T-cell (primary cell): Measurements from ENCODE around the gene FYN. TPM values are rescaled to one million over a fixed set of nuclear protein-coding genes. Genes with fewer than 3 reads are reported as not detected.

Source experiments
- ATAC-seq, 4 experiments: fragments of 200-7000 bp in 3 of 4; fragments of 150-1000 bp in 1 of 4; cut with Tn5 transposase; replicated peaks in 1 of 4; 1 replicate in 3 of 4; 2 replicates in 1 of 4; pipeline ENCODE4 v1.10.0; 2021; ENCODE audit warnings: moderate library complexity in 3 of 4, mild to moderate bottlenecking in 2 of 4, moderate number of reproducible peaks in 1 of 4
- CTCF ChIA-PET, 2 donors: fragments of 300-600 bp; sonication (Branson Sonifier 250); formaldehyde crosslinking; loops; one replicate each; lab custom pipeline; 2022; ENCODE audit warnings: antibody characterized with exemption in 2 of 2; lab: Charles Lee
- POLR2A ChIA-PET, 2 donors: fragments of 300-600 bp; sonication (Branson Sonifier 250); formaldehyde crosslinking; loops; one replicate each; lab custom pipeline; 2022; ENCODE audit warnings: antibody characterized with exemption in 2 of 2; lab: Charles Lee
- DNase-seq, 35 experiments: peaks; one replicate each; pipeline versions ENCODE4 v3.0.0 to v3.0.0-alpha.2; 2013 to 2023
- H3K27ac ChIP-seq: one replicate; pipeline ENCODE4 v1.5.1; 2013; ENCODE audit warnings: low read length
- H3K27me3 ChIP-seq, 2 experiments: replicated peaks in 1 of 2; 1 replicate in 1 of 2; 2 replicates in 1 of 2; pipeline versions ENCODE4 v1.6.1 to v1.7.0; 2013; ENCODE audit warnings: low read length in 1 of 2, mixed read lengths in 1 of 2; ENCODE audit not compliant: control insufficient read depth in 2 of 2, insufficient read depth in 2 of 2; ENCODE audit errors: extremely low read depth in 1 of 2
- H3K36me3 ChIP-seq, 2 donors: 1 replicate in 1 of 2; 2 replicates in 1 of 2; pipeline versions ENCODE4 v1.6.1 to v1.7.0; 2013; ENCODE audit warnings: low read length in 1 of 2; ENCODE audit not compliant: control insufficient read depth in 2 of 2, insufficient read depth in 1 of 2; ENCODE audit errors: extremely low read depth in 1 of 2
- H3K4me1 ChIP-seq, 2 experiments: 1 replicate in 1 of 2; 2 replicates in 1 of 2; pipeline versions ENCODE4 v1.6.1 to v1.7.0; 2013; ENCODE audit warnings: low read length in 2 of 2, mixed read lengths in 1 of 2; ENCODE audit not compliant: insufficient read depth in 2 of 2, control insufficient read depth in 1 of 2; ENCODE audit errors: extremely low read depth in 1 of 2
- H3K4me3 ChIP-seq, 2 donors: 1 replicate in 1 of 2; 2 replicates in 1 of 2; pipeline versions ENCODE4 v1.5.1 to v1.7.0; 2013; ENCODE audit warnings: mild to moderate bottlenecking in 2 of 2, low read length in 1 of 2, moderate library complexity in 1 of 2; ENCODE audit not compliant: control insufficient read depth in 1 of 2; ENCODE audit errors: extremely low read depth in 1 of 2
- H3K9me3 ChIP-seq: 2 replicates; pipeline ENCODE4 v1.7.0; 2013
- H3K27ac Mint-ChIP-seq, 2 donors: one replicate each; pipeline ENCODE4 v1.8.0; 2020 to 2021; ENCODE audit warnings: mild to moderate bottlenecking in 2 of 2, mixed read lengths in 2 of 2
- H3K27me3 Mint-ChIP-seq, 2 donors: one replicate each; pipeline ENCODE4 v1.8.0; 2021 to 2022; ENCODE audit warnings: mixed read lengths in 2 of 2
- H3K36me3 Mint-ChIP-seq: one replicate; pipeline ENCODE4 v1.8.0; 2021; ENCODE audit warnings: mixed read lengths
- H3K4me1 Mint-ChIP-seq, 3 donors: one replicate each; pipeline ENCODE4 v1.8.0; 2020 to 2022; ENCODE audit warnings: mixed read lengths in 3 of 3, mild to moderate bottlenecking in 1 of 3
- H3K4me3 Mint-ChIP-seq, 3 donors: one replicate each; pipeline ENCODE4 v1.8.0; 2020 to 2022; ENCODE audit warnings: mild to moderate bottlenecking in 3 of 3, mixed read lengths in 3 of 3, moderate library complexity in 3 of 3
- H3K9me3 Mint-ChIP-seq, 3 donors: one replicate each; pipeline ENCODE4 v1.8.0; 2020 to 2022; ENCODE audit warnings: mixed read lengths in 3 of 3
- WGBS: methylation state at CpG from one replicate; pipeline ENCODE4 v1.1.5; 2013; ENCODE audit warnings: missing lambda C conversion rate; ENCODE audit not compliant: insufficient coverage; 5-methylcytosine and 5-hydroxymethylcytosine counted together
- total RNA-seq, 35 experiments: library from RNA in 6 of 35; stranded (reverse) in 6 of 35; fragments of 120-200 nt in 1 of 35; gene quantifications; one replicate each; pipeline versions ENCODE4 v1.2.1 to v1.2.4 and lab custom pipeline; 2013 to 2026

The FYN gene
- total RNA-seq, 5 donors from 2014 or later (not counting 1 experiment from before 2014, with no cell fraction given) = 466 to 573 (median 534) TPM

GRCh38 chr6:111846492-111847409 lies 26.5 kb downstream of the FYN start:
- WGBS = 40% methylated on average over 3 of the region's 5 CpGs
- Histone ChIP-seq H3K4me3 (no peak overlapping the region), H3K36me3 (peaks cover 0 to 18% of the 10 kb centered on the region in 2 donors), H3K9me3 (no peaks in the 10 kb centered on the region), H3K27ac (peak overlapping the region; percentile 75), H3K4me1 (peaks cover 80 to 82% of the 10 kb centered on the region in 2 experiments), H3K27me3 (no peaks in the 10 kb centered on the region)
- H3K4me1 Mint-ChIP-seq = peaks cover 30% of the 10 kb centered on the region in 3 donors
- H3K27ac Mint-ChIP-seq = no peak overlapping the region
- H3K9me3 Mint-ChIP-seq = no peaks in the 10 kb centered on the region
- peak; percentile 24 to 34 (median 27) for ATAC-seq
- CTCF ChIA-PET = interaction anchor here (1.0 to 1.1 kb wide), 5 partner anchors 7 to 197 kb away, joined by 3 to 7 read pairs (median 3); partner anchors contain the start of gene FYN (in 1 of the 2)
- DNase-seq = peak in 6 of 35 experiments; percentile 22 to 72 (median 32)
- H3K27me3 Mint-ChIP-seq = no peaks in the 10 kb centered on the region
- POLR2A ChIA-PET = interaction anchor here in 1 of 2 donors (0.6 kb wide), 1 partner anchor 225 kb away, joined by 3 read pairs; no protein-coding TSS in a partner anchor
- H3K36me3 Mint-ChIP-seq = peaks cover 21% of the 10 kb centered on the region
- H3K4me3 Mint-ChIP-seq = peak overlapping the region in 2 of 3 donors; percentile 18 to 32

- peaks cover 20% of the 10 kb centered on the region for H3K36me3 Mint-ChIP-seq
- H3K4me1 ChIP-seq = peaks cover 80 to 82% of the 10 kb centered on the region in 2 experiments
- H3K4me1 Mint-ChIP-seq = peaks cover 23% of the 10 kb centered on the region in 3 donors
- no peaks in the 10 kb centered on the region for H3K9me3 Mint-ChIP-seq
- no peaks in the 10 kb centered on the region for H3K27me3 ChIP-seq
- H3K4me3 ChIP-seq = no peak overlapping the region
- peaks cover 0 to 18% of the 10 kb centered on the region in 2 donors for H3K36me3 ChIP-seq
- no peak overlapping the region for H3K27ac Mint-ChIP-seq
- ChIA-PET CTCF (interaction anchor here (0.6 to 1.0 kb wide), 3 partner anchors 8 to 103 kb away, joined by 3 to 4 read pairs (median 3); no protein-coding TSS in a partner anchor), POLR2A (interaction anchor here in 1 of 2 donors (0.6 kb wide), 1 partner anchor 9 kb away, joined by 3 read pairs; no protein-coding TSS in a partner anchor)
- 20% methylated on average over 2 of the region's 4 CpGs for whole genome bisulfite sequencing
- DNase-seq (no peak), ATAC-seq (no peak)
- H3K27me3 Mint-ChIP-seq = no peaks in the 10 kb centered on the region
- H3K27ac ChIP-seq = peak overlapping the region; percentile 75
- peak overlapping the region in 2 of 3 donors; percentile 18 to 32 for H3K4me3 Mint-ChIP-seq
- no peaks in the 10 kb centered on the region for H3K9me3 ChIP-seq
Observed at GRCh38 chr6:111846066-111846465, 27.2 kb downstream of the FYN start.

GRCh38 chr6:111845441-111845871 lies 27.8 kb downstream of the FYN start:
- Histone ChIP-seq H3K27ac (peak overlapping the region; percentile 75), H3K4me3 (no peak overlapping the region), H3K9me3 (no peaks in the 10 kb centered on the region), H3K27me3 (no peaks in the 10 kb centered on the region), H3K4me1 (peaks cover 80 to 85% of the 10 kb centered on the region in 2 experiments), H3K36me3 (peaks cover 0 to 18% of the 10 kb centered on the region in 2 donors)
- peaks cover 17% of the 10 kb centered on the region in 3 donors for H3K4me1 Mint-ChIP-seq
- ChIA-PET CTCF (interaction anchor here (0.5 to 2.0 kb wide), 6 partner anchors 9 to 198 kb away, joined by 3 to 10 read pairs (median 3); no protein-coding TSS in a partner anchor), POLR2A (interaction anchor here (0.6 to 0.7 kb wide), 2 partner anchors 10 to 363 kb away, joined by 3 read pairs; partner anchors contain the start of gene REV3L (in 1 of the 2))
- ATAC-seq (no peak), DNase-seq (no peak)
- H3K36me3 Mint-ChIP-seq = peaks cover 20% of the 10 kb centered on the region
- H3K27ac Mint-ChIP-seq = no peak overlapping the region
- H3K4me3 Mint-ChIP-seq = no peak overlapping the region
- no peaks in the 10 kb centered on the region for H3K9me3 Mint-ChIP-seq
- H3K27me3 Mint-ChIP-seq = no peaks in the 10 kb centered on the region
- 44% methylated on average over 5 of the region's 8 CpGs for WGBS

GRCh38 chr6:111844921-111845320 lies 28.3 kb downstream of the FYN start:
- POLR2A ChIA-PET = interaction anchor here (0.7 to 1.9 kb wide), 4 partner anchors 14 to 362 kb away, joined by 3 to 7 read pairs (median 4); partner anchors contain the start of gene REV3L (in 1 of the 2)
- no peak for DNase-seq
- peaks cover 0 to 18% of the 10 kb centered on the region in 2 donors for H3K36me3 ChIP-seq
- Mint-ChIP-seq H3K27me3 (no peaks in the 10 kb centered on the region), H3K36me3 (peaks cover 16% of the 10 kb centered on the region), H3K4me1 (peaks cover 11 to 12% (median 12%) of the 10 kb centered on the region in 3 donors), H3K4me3 (peak overlapping the region in 1 of 3 donors; percentile 51), H3K9me3 (no peaks in the 10 kb centered on the region), H3K27ac (no peak overlapping the region)
- peaks cover 83 to 90% of the 10 kb centered on the region in 2 experiments for H3K4me1 ChIP-seq
- peak overlapping the region in 1 of 2 donors; percentile 18 for H3K4me3 ChIP-seq
- H3K27me3 ChIP-seq = no peaks in the 10 kb centered on the region
- ATAC-seq = peak in 1 of 4 experiments; percentile 18
- 40% methylated on average over 2 of the region's 2 CpGs for WGBS
- CTCF ChIA-PET = interaction anchor here (0.6 to 2.0 kb wide), 8 partner anchors 18 to 198 kb away, joined by 3 to 13 read pairs (median 6); partner anchors contain the start of gene FYN (in 1 of the 2)
- H3K27ac ChIP-seq = peak overlapping the region; percentile 75
- H3K9me3 ChIP-seq = no peaks in the 10 kb centered on the region

GRCh38 chr6:111844376-111844775 lies 28.9 kb downstream of the FYN start:
- H3K36me3 ChIP-seq = peaks cover 0 to 14% of the 10 kb centered on the region in 2 donors
- no peak overlapping the region for H3K4me3 ChIP-seq
- H3K27ac ChIP-seq = peak overlapping the region; percentile 75
- no peaks in the 10 kb centered on the region for H3K9me3 Mint-ChIP-seq
- peaks cover 83 to 94% of the 10 kb centered on the region in 2 experiments for H3K4me1 ChIP-seq
- no peaks in the 10 kb centered on the region for H3K9me3 ChIP-seq
- H3K36me3 Mint-ChIP-seq = peaks cover 12% of the 10 kb centered on the region
- ChIA-PET CTCF (interaction anchor here (0.6 to 2.0 kb wide), 20 partner anchors 10 to 199 kb away, joined by 3 to 13 read pairs (median 5); partner anchors contain the start of gene FYN (in 1 of the 2)), POLR2A (interaction anchor here (0.6 to 1.9 kb wide), 16 partner anchors 10 to 243 kb away, joined by 3 to 26 read pairs (median 5); partner anchors contain the start of gene FYN (in 1 of the 2))
- WGBS = 22% methylated on average over 3 of the region's 4 CpGs
- no peak for DNase-seq
- peak overlapping the region in 1 of 3 donors; percentile 51 for H3K4me3 Mint-ChIP-seq
- no peak for ATAC-seq
- no peaks in the 10 kb centered on the region for H3K27me3 Mint-ChIP-seq
- H3K27me3 ChIP-seq = no peaks in the 10 kb centered on the region
- no peak overlapping the region for H3K27ac Mint-ChIP-seq
- H3K4me1 Mint-ChIP-seq = peaks cover 6 to 7% (median 6%) of the 10 kb centered on the region in 3 donors
